VCaP (cell line): Measurements from ENCODE around the gene PEX7.

Experiments used
- H3K27ac ChIP-seq: fragments of 450-650 bp; 2 replicates; pipeline ENCODE4 v1.5.1; 2017
- TF ChIP-seq, protein P1 (sequence below): fragments of 450-650 bp; conservative IDR thresholded peaks from 2 replicates; pipeline ENCODE4 v1.5.1; 2017; ENCODE audit warnings: mild to moderate bottlenecking, moderate library complexity

Gene PEX7

GRCh38 chr6:136962661-136963060 is 140.3 kb downstream of the PEX7 start:
- TF ChIP-seq, protein P1, sequence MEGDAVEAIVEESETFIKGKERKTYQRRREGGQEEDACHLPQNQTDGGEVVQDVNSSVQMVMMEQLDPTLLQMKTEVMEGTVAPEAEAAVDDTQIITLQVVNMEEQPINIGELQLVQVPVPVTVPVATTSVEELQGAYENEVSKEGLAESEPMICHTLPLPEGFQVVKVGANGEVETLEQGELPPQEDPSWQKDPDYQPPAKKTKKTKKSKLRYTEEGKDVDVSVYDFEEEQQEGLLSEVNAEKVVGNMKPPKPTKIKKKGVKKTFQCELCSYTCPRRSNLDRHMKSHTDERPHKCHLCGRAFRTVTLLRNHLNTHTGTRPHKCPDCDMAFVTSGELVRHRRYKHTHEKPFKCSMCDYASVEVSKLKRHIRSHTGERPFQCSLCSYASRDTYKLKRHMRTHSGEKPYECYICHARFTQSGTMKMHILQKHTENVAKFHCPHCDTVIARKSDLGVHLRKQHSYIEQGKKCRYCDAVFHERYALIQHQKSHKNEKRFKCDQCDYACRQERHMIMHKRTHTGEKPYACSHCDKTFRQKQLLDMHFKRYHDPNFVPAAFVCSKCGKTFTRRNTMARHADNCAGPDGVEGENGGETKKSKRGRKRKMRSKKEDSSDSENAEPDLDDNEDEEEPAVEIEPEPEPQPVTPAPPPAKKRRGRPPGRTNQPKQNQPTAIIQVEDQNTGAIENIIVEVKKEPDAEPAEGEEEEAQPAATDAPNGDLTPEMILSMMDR, result no peak
- H3K27ac ChIP-seq, result no peak overlapping the region

- H3K27ac ChIP-seq, result no peak overlapping the region
- TF ChIP-seq, protein P1, result no peak
Measured at GRCh38 chr6:136963259-136963658, 140.9 kb downstream of the PEX7 start.
